Memory B cell (primary cell): Measurements from ENCODE around the gene CDH13.

Experiments used
- ATAC-seq: fragments of 150-1000 bp; cut with Tn5 transposase; 2 replicates; pipeline ENCODE4 v1.10.0; 2021; ENCODE audit warnings: low read depth, mild to moderate bottlenecking, moderate library complexity
- DNase-seq, 2 donors: peaks; one replicate each; pipeline ENCODE4 v3.0.0; 2022; ENCODE audit warnings: low spot score in 2 of 2
- H3K27ac Mint-ChIP-seq: one replicate; pipeline ENCODE4 v1.8.0; 2022; ENCODE audit warnings: mild to moderate bottlenecking, moderate library complexity, mixed read lengths
- H3K27me3 Mint-ChIP-seq: one replicate; pipeline ENCODE4 v1.8.0; 2022; ENCODE audit warnings: mixed read lengths
- H3K36me3 Mint-ChIP-seq: one replicate; pipeline ENCODE4 v1.8.0; 2022; ENCODE audit warnings: mild to moderate bottlenecking, mixed read lengths
- H3K4me1 Mint-ChIP-seq: one replicate; pipeline ENCODE4 v1.8.0; 2022; ENCODE audit warnings: mixed read lengths
- H3K4me3 Mint-ChIP-seq: one replicate; pipeline ENCODE4 v1.8.0; 2022; ENCODE audit warnings: mild to moderate bottlenecking, moderate library complexity, mixed read lengths
- H3K9me3 Mint-ChIP-seq: one replicate; pipeline ENCODE4 v1.8.0; 2022; ENCODE audit warnings: mixed read lengths

CDH13 gene

DNA sequence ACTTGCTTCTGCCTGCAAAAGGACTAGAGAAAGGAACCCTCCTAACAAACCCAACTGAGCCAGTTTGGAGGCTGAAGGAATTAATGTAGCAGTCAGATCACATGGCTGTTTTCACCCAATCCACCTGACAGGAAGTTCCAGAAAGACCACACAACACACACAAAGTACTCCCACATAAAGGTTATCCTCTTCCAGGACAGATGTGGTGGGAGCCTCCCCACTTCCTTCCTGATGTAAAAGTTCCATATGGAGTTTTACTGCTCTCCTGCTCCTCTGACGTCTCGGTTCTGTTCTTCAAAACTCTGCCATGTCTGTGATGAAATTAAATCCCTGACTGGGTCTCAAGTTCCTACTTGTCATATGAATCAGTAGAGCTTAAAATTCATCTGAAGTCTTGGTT, 684.0 kb downstream of the CDH13 start:
- no peak for DNase-seq
- Mint-ChIP-seq H3K27ac (no peak overlapping the region), H3K27me3 (peaks cover 4% of the 10 kb centered on the region), H3K4me1 (no peaks in the 10 kb centered on the region), H3K9me3 (no peaks in the 10 kb centered on the region), H3K36me3 (no peaks in the 10 kb centered on the region), H3K4me3 (no peak overlapping the region)
- no peak for ATAC-seq

DNA sequence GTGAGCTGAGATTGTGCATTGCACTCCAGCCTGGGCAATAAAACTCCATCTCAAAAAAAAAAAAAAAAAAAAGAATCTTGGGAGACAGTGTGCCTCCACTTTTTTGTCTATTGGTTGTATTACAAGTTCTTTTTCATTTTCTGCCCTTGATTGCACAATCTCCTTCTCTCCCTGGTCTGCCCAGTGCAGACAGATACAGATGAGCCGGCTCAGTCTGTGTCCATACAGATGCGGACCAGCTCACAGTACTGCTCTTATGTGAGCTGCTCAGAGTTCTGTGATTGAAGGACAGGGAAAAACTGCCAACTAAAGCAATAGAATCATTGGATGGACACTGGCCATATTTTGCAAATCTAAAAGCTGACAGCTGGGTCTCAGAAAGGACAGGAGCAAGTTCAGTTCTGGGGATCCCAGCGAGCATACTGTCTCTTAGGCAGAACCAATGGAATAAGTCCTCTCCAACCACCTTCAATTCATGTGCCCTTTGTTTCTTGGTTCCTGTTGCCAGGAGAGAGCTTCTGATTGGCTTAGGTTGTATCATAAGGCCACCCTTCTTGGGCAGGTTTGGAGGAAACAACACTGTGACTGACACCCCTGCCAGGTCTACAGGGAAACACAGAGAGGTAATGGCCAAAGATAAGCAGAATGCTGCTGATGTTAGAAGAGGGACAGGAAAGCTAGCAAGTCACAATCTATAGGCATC, 685.4 kb downstream of the CDH13 start:
- H3K36me3 Mint-ChIP-seq, result no peaks in the 10 kb centered on the region
- H3K4me3 Mint-ChIP-seq, result no peak overlapping the region
- H3K9me3 Mint-ChIP-seq, result no peaks in the 10 kb centered on the region
- ATAC-seq, result no peak
- H3K27ac Mint-ChIP-seq, result no peak overlapping the region
- no peaks in the 10 kb centered on the region for H3K4me1 Mint-ChIP-seq
- H3K27me3 Mint-ChIP-seq, result peaks cover 8% of the 10 kb centered on the region
- DNase-seq, result no peak

DNA sequence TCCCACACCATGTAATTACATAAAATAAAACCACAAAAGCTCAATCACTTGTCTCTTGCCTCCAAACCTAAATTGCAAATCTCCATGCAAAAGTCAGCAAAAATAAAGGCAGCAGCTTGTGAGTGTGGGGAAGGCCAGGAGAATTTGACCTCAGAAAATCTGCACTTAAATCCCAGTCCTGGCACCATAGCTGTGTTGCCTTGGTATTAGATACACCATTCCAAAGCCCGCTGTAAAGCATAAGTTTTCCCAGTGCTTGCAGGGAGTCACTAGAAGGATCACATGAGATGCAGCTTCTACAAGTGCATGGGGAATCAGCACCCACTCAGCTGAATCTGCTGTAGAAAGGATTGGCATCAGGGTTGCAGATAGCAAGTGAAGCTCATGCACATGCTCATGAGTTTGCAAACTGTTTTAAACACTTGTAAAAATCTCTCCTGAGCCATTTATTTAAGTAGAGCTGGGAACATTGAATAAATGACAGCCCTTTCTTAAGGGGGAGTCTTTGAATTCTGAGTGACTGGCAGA, 686.0 kb downstream of the CDH13 start:
- no peaks in the 10 kb centered on the region for H3K4me1 Mint-ChIP-seq
- ATAC-seq, result no peak
- no peak overlapping the region for H3K27ac Mint-ChIP-seq
- no peak for DNase-seq
- peaks cover 8% of the 10 kb centered on the region for H3K27me3 Mint-ChIP-seq
- no peak overlapping the region for H3K4me3 Mint-ChIP-seq
- no peaks in the 10 kb centered on the region for H3K36me3 Mint-ChIP-seq
- H3K9me3 Mint-ChIP-seq, result no peaks in the 10 kb centered on the region

DNA sequence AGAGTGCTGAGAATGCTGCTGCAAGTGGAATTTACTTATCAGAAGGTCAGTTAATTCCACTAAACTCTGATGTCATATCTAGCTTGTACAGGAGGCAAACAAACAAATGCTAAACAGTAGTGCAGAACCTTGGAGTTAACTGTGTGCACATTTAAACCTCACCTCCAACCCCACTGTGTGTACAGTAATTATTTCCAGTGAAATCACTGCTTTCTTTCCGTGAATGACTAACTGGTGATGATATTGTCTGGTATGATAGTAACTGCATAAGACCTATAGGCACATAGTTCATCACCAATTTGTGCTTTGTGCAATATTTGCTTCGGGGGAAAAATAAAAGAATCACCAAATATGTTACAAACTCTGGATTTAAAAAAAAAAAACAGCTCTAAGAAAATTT, 688.5 kb downstream of the CDH13 start:
- H3K36me3 Mint-ChIP-seq, result no peaks in the 10 kb centered on the region
- ATAC-seq (no peak), DNase-seq (no peak)
- H3K4me3 Mint-ChIP-seq, result no peak overlapping the region
- H3K27me3 Mint-ChIP-seq, result peaks cover 8% of the 10 kb centered on the region
- H3K4me1 Mint-ChIP-seq, result no peaks in the 10 kb centered on the region
- no peaks in the 10 kb centered on the region for H3K9me3 Mint-ChIP-seq
- no peak overlapping the region for H3K27ac Mint-ChIP-seq

DNA sequence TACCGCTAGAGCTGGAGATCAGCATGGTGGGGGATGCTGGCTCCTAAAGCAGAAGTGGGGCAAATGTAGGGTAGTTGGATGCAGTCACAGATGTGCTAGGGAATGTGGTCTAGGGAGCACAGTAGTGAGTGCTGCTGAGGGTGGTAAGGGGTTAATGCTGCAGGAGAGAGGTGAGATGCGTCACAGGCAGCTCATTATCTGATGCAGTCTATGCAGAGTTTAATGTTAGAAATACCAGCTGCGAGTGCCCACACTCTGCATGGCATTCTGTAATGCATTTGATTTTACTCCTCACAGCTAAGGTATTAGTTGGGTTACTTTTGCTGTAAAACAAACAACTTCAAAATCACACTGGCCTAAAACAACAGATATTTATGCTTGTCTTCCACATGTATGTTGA, 689.7 kb downstream of the CDH13 start:
- DNase-seq (no peak), ATAC-seq (no peak)
- H3K27ac Mint-ChIP-seq, result no peak overlapping the region
- H3K36me3 Mint-ChIP-seq, result no peaks in the 10 kb centered on the region
- no peak overlapping the region for H3K4me3 Mint-ChIP-seq
- H3K4me1 Mint-ChIP-seq, result no peaks in the 10 kb centered on the region
- H3K9me3 Mint-ChIP-seq, result no peaks in the 10 kb centered on the region
- peaks cover 6% of the 10 kb centered on the region for H3K27me3 Mint-ChIP-seq

DNA sequence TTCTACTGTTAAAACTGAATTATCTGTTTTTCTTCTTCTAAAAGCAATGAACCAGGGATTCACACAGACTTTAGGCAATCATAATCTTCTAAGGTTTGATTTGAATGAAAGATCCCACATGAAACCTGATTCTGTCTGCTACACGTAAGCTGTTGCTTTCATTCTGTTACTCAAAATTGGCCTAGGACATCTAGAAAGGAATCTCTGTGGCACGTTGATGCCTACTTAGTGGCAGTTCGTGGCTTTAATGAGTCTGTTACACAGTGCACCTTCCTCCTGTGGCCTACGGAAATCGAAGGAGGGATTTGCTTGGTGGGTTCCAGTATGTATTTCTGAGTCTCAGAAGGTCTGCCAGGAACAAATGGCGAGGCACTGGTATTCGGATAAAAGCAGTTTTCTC, 691.6 kb downstream of the CDH13 start:
- DNase-seq (no peak), ATAC-seq (no peak)
- Mint-ChIP-seq H3K4me3 (no peak overlapping the region), H3K27me3 (peaks cover 8% of the 10 kb centered on the region), H3K9me3 (no peaks in the 10 kb centered on the region), H3K4me1 (no peaks in the 10 kb centered on the region), H3K36me3 (no peaks in the 10 kb centered on the region), H3K27ac (no peak overlapping the region)

DNA sequence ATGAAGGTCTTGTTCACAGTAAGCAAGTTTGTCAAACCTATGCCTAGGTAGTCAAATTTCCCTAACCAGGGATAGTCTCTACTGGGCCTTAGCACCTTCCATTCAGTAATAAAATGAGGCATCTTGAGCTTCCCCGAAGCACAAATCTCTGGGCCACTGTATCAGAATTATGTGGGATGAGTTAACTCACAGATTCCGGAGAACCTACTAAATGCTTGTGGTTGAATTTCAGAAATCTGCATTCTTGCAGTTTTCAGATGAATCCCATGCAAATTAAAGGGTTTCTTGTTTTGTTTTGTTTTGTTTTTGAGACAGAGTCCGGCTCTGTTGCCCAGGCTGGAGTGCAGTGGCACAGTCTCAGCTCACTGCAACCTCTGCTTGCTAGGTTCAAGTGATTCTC, 702.2 kb downstream of the CDH13 start:
- no peaks in the 10 kb centered on the region for H3K4me1 Mint-ChIP-seq
- H3K27ac Mint-ChIP-seq, result no peak overlapping the region
- ATAC-seq, result no peak
- no peaks in the 10 kb centered on the region for H3K36me3 Mint-ChIP-seq
- no peak overlapping the region for H3K4me3 Mint-ChIP-seq
- no peak for DNase-seq
- no peaks in the 10 kb centered on the region for H3K9me3 Mint-ChIP-seq
- peaks cover 11% of the 10 kb centered on the region for H3K27me3 Mint-ChIP-seq

DNA sequence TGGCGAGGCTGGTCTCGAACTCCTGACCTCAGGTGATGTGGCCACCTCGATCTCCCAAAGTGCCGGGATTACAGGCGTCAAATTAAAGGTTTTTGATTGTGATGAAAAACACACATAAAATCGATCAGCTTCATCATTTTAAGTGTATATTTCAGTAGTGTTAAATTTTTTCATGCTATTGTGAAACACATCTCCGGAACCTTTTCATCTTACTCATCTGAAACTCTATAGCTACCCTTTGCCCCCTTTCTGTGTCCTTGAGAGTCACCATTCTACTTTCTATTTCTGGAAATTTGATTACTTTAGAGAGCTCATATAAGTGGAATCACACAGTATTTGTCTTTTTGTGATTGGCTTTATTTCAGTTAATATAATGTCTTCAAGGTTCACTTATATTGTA, 702.7 kb downstream of the CDH13 start:
- Mint-ChIP-seq H3K4me1 (no peaks in the 10 kb centered on the region), H3K27ac (no peak overlapping the region), H3K4me3 (no peak overlapping the region), H3K9me3 (no peaks in the 10 kb centered on the region), H3K36me3 (no peaks in the 10 kb centered on the region), H3K27me3 (peaks cover 8% of the 10 kb centered on the region)
- ATAC-seq (no peak), DNase-seq (no peak)

DNA sequence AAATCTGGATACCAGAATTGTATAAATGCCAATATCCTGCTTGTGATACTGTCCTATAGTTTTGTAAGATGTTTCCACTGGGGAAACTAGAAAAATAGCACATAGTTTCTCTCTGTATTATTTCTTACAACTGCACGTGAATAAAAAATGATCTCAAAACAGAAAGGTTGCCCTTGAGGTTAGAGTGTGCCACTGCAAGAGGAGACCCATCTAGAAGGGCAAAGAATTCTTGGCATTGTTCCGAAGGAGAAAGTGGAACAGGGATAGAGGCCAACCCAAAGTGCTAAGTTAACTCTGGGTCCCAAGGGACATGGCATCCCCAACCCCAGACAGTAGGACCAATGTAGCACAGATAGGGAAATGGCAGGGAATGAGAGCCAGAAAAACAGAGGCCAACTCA, 703.5 kb downstream of the CDH13 start:
- Mint-ChIP-seq H3K27me3 (peaks cover 10% of the 10 kb centered on the region), H3K27ac (no peak overlapping the region), H3K4me3 (no peak overlapping the region), H3K36me3 (no peaks in the 10 kb centered on the region), H3K4me1 (no peaks in the 10 kb centered on the region), H3K9me3 (no peaks in the 10 kb centered on the region)
- DNase-seq, result no peak
- ATAC-seq, result no peak

DNA sequence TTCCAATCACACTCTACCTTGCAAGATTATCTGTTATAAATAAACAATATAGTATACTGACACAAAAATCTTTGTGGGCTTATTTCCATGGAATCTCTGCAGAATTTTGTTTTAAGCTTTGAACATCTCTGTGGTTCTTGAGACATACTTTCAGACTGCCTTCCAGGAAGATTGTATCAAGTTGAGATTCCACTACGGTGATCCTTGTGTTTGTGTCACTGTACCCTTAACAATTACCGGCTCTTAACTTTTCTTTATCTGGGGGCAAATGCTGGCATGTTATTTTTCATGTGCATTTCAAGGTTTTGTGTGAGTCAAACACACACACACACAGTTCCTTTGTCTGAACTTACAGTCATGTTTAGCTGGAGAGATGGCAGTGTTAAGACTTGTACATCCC, 708.3 kb downstream of the CDH13 start:
- DNase-seq (no peak), ATAC-seq (no peak)
- Mint-ChIP-seq H3K36me3 (no peaks in the 10 kb centered on the region), H3K9me3 (no peaks in the 10 kb centered on the region), H3K4me3 (no peak overlapping the region), H3K4me1 (no peaks in the 10 kb centered on the region), H3K27me3 (peaks cover 8% of the 10 kb centered on the region), H3K27ac (no peak overlapping the region)

DNA sequence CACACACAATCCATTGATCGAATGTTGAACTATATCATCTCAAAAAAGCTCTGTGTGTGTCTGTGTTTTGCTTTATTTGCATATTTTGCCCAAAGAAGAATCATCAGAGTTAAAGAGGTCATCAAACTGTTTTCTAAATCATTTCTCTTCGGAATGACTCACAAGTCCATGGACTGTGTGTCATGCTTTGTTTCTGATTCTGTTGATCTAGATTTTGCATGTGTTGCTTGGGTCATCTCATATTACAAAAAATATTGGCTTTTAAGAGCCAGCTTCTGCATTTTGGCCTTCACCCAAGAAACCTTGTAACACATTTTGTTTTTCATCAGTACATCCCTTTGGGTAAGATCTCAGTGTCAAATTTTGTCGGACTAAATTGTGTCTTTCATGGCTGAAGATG, 709.8 kb downstream of the CDH13 start:
- ATAC-seq, result no peak
- peaks cover 6% of the 10 kb centered on the region for H3K27me3 Mint-ChIP-seq
- no peaks in the 10 kb centered on the region for H3K36me3 Mint-ChIP-seq
- no peak overlapping the region for H3K4me3 Mint-ChIP-seq
- H3K4me1 Mint-ChIP-seq, result no peaks in the 10 kb centered on the region
- no peaks in the 10 kb centered on the region for H3K9me3 Mint-ChIP-seq
- DNase-seq, result no peak
- no peak overlapping the region for H3K27ac Mint-ChIP-seq

DNA sequence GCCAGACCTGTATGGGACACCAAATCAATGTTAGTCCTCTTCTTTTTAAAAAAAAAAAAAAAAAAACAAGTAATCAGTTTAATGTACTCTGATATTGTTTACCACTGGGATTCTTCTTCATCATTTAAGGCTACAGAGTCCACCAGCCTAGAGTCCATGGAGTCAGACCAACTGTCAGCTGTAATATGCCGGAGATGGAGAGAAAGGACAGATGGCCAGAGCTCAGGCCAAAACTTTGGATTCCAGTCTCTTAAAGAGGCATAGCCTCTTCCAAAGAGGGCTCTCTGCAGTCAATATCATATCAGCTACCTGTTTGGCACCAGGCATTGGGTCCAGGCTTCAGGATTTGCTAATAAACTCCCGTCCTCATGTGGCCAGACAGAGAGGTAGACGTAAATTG, 711.4 kb downstream of the CDH13 start:
- Mint-ChIP-seq H3K27ac (no peak overlapping the region), H3K9me3 (no peaks in the 10 kb centered on the region), H3K4me1 (no peaks in the 10 kb centered on the region), H3K36me3 (no peaks in the 10 kb centered on the region), H3K4me3 (no peak overlapping the region), H3K27me3 (peaks cover 6% of the 10 kb centered on the region)
- no peak for ATAC-seq
- no peak for DNase-seq

DNA sequence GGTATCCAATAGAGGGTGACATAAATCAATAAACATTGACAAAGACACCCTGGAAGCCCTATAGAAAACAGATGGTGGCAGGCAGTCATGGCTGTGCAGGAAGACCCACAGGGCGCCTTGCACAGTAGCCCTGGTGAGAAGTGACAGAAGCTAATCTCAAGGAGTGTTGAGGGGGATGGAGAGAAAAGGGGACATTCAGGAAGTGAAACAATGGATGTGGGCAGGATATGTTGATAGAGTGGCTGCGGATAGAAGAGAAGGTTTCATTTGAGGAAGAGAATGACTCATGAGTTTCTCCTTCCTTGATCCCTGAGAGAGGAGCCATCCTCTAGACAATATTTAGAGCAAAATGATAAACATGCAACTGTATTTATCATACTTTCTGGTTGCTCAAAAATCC, 712.2 kb downstream of the CDH13 start:
- Mint-ChIP-seq H3K4me3 (no peak overlapping the region), H3K9me3 (no peaks in the 10 kb centered on the region), H3K27ac (no peak overlapping the region), H3K36me3 (no peaks in the 10 kb centered on the region), H3K27me3 (peaks cover 4% of the 10 kb centered on the region), H3K4me1 (no peaks in the 10 kb centered on the region)
- no peak for DNase-seq
- no peak for ATAC-seq

DNA sequence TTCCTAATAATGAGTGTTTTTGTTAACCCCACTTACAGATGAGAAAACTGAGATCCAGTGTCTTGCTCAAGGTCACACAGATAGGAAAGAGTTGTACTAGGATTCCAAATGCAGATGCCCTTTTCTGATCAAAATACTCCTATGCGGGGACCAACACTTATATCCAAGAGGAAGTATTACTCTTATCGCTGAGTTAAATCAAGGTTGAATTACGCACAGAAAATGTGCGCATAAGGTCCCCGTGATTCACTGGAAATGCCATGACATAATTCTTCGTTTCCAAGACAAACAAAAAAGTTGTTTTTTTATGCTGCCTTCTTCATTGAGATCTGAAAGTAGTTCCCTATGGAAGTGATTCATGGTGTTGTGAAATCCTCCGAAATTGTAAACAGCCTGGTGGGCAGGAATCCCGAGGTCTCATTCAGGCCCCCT, 717.2 kb downstream of the CDH13 start:
- peaks cover 8% of the 10 kb centered on the region for H3K27me3 Mint-ChIP-seq
- no peaks in the 10 kb centered on the region for H3K9me3 Mint-ChIP-seq
- no peak overlapping the region for H3K27ac Mint-ChIP-seq
- no peaks in the 10 kb centered on the region for H3K36me3 Mint-ChIP-seq
- ATAC-seq (no peak), DNase-seq (no peak)
- no peak overlapping the region for H3K4me3 Mint-ChIP-seq
- H3K4me1 Mint-ChIP-seq, result no peaks in the 10 kb centered on the region
